ENCODE measurements around the gene TMEM74B.

DNA sequence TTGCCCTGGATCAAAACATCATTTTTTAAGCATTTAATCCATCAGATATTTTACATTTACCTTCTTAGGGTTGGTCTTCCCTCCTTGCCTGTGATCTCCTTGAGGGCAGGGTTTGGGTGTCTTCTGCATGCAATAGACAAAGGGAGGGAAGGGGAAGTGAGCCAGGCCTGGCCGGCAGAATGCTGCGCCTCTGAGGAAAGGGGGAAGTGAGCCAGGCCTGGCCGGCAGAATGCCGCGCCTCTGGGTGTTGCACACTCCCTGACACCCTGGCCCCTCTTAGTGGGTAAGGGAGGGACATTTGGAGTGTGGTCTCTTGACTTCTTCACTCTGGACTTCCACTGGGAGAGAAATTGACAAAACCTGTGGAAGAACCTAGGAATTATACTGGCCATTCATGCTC lies 53.9 kb downstream of the TMEM74B start:
- TF ChIP-seq, protein P1, sequence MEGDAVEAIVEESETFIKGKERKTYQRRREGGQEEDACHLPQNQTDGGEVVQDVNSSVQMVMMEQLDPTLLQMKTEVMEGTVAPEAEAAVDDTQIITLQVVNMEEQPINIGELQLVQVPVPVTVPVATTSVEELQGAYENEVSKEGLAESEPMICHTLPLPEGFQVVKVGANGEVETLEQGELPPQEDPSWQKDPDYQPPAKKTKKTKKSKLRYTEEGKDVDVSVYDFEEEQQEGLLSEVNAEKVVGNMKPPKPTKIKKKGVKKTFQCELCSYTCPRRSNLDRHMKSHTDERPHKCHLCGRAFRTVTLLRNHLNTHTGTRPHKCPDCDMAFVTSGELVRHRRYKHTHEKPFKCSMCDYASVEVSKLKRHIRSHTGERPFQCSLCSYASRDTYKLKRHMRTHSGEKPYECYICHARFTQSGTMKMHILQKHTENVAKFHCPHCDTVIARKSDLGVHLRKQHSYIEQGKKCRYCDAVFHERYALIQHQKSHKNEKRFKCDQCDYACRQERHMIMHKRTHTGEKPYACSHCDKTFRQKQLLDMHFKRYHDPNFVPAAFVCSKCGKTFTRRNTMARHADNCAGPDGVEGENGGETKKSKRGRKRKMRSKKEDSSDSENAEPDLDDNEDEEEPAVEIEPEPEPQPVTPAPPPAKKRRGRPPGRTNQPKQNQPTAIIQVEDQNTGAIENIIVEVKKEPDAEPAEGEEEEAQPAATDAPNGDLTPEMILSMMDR (IDR thresholded peaks at IDR 0.05) = no peak
- no peak for TF ChIP-seq POLR2AphosphoS5 (IDR thresholded peaks at IDR 0.05; ENCODE audit: low read depth, low read length)
